Left renal cortex interstitium (tissue), 4 donors: ENCODE measurements around the gene RAB27B. TPM values are rescaled to one million over a fixed set of nuclear protein-coding genes. Genes with fewer than 3 reads are reported as not detected.
"Not testable (repeated sequence)": the region's sequence is repeated elsewhere in the genome, so short reads cannot be mapped to it uniquely, and the experiment has no call there.

Experiments used
- DNase-seq, 4 donors: peaks; one replicate each; pipeline ENCODE4 v3.0.0-alpha.2; 2013; ENCODE audit warnings: low read depth in 4 of 4, low spot score in 2 of 4, missing footprints in 1 of 4
- polyA plus RNA-seq, 4 donors: library from polyadenylated mRNA; unstranded; fragments of 120-200 nt; gene quantifications; one replicate each; pipeline ENCODE4 v1.2.1, GENCODE V29; 2013; ENCODE audit not compliant: insufficient read length in 4 of 4

The RAB27B gene
- polyA plus RNA-seq = 1 to 10 TPM; 4.3 to 5.3 (median 4.8) TPM

GRCh38 chr18:54828281-54828881, at the start of gene RAB27B:
TSS of gene RAB27B (plus strand) at chr18:54828477. CDS start at chr18:54877586, 49,109 bp downstream.
- DNase-seq = peak; percentile 57 to 76 (median 68)

- no peak for DNase-seq
These were observed 47.9 kb upstream of the RAB27B start for GRCh38 chr18:54780285-54780861.

- no peak for DNase-seq
These were observed 47.3 kb upstream of the RAB27B start for GRCh38 chr18:54780970-54781369.

GRCh38 chr18:54783139-54783538, 45.1 kb upstream of the RAB27B start:
- no peak for DNase-seq

- no peak for DNase-seq
These were observed 42.1 kb upstream of the RAB27B start for GRCh38 chr18:54786206-54786605.

- no peak for DNase-seq
These were observed 41.2 kb upstream of the RAB27B start for GRCh38 chr18:54787121-54787520.

GRCh38 chr18:54787616-54788015, 40.7 kb upstream of the RAB27B start:
- no peak for DNase-seq

GRCh38 chr18:54790109-54790508, 38.2 kb upstream of the RAB27B start:
- DNase-seq = no peak

GRCh38 chr18:54791657-54792056, 36.6 kb upstream of the RAB27B start:
- no peak for DNase-seq

GRCh38 chr18:54792079-54792478, 36.2 kb upstream of the RAB27B start:
- no peak for DNase-seq

GRCh38 chr18:54794823-54795222, 33.5 kb upstream of the RAB27B start:
- no peak for DNase-seq

GRCh38 chr18:54798186-54798585, 30.1 kb upstream of the RAB27B start:
- no peak for DNase-seq

- no peak for DNase-seq
These were observed 26.9 kb upstream of the RAB27B start for GRCh38 chr18:54801374-54801773.

- DNase-seq = no peak
These were observed 26.1 kb upstream of the RAB27B start for GRCh38 chr18:54802178-54802577.

- no peak for DNase-seq
These were observed 25.4 kb upstream of the RAB27B start for GRCh38 chr18:54802686-54803395.

GRCh38 chr18:54805571-54806334, 22.5 kb upstream of the RAB27B start:
- no peak for DNase-seq

- DNase-seq = no peak
These were observed 21.8 kb upstream of the RAB27B start for GRCh38 chr18:54806526-54806925.

- DNase-seq = no peak
These were observed 21.0 kb upstream of the RAB27B start for GRCh38 chr18:54807303-54807702.

GRCh38 chr18:54810662-54811061, 17.6 kb upstream of the RAB27B start:
- DNase-seq = not testable (repeated sequence)

GRCh38 chr18:54812885-54813284, 15.4 kb upstream of the RAB27B start:
- no peak for DNase-seq

- DNase-seq = no peak
These were observed 15.0 kb upstream of the RAB27B start for GRCh38 chr18:54813305-54813704.
